NCI-H2107 (cell line): ENCODE data around the gene RHOJ.
"Not testable (repeated sequence)": the region's sequence is repeated elsewhere in the genome, so short reads cannot be mapped to it uniquely, and the experiment has no call there.

Experiments used
- DNase-seq: peaks from one replicate; lab custom pipeline; 2025; lab: John Stamatoyannopoulos, UW

RHOJ gene

DNA sequence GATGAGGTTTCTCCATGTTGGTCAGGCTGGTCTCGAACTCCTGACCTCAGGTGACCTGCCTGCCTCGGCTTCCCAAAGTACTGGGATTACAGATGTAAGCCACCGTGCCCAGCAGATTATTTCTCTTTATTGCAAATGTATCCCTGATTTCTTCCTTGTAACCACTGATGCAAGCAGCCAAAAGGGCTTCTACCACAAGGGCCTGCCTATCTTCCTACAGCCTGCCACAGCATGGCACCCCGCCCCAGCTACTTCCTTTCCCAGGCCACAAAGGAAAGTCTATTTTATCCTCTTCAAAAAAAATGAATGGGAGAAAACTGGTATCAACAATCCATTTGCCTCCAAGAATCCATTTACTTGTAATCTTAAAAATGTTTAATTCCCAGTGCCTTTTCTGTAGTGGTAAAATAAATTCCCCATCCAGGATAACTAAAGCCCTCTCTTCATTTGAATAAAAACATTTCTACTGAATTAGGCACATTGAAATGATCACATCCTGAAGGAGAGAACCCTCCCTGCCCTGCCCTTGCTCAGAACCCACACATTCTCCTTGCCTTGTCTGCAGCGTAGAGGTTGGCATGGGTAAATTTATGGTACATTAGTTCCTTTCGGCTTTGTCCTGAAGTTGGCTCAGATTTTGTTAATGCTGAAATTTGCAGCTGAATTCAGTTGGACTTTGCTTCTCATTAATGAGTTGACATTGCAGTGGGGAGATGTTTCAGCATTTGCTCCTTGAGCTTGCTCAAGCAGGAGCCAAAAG, 95.3 kb downstream of the RHOJ start:
- DNase-seq: no peak

DNA sequence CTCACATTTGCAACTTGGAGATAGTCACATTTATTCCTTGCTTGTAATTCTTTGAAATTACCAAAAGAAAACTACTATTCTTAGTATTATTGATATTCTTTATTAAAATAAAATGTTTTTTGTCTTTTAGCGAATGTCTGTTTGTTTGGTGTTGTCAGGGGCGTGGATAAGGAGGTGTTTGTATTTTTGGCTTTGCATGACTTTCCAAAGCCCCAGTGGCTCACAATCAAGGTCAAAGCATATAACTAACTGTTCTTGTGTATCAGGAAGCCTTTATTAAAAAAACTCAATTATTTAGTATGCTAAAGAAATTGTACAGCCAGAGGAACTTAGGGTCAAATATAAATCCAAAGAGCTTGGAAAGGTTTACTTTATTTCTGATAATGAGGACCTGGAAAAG, 96.6 kb downstream of the RHOJ start:
- no peak for DNase-seq

DNA sequence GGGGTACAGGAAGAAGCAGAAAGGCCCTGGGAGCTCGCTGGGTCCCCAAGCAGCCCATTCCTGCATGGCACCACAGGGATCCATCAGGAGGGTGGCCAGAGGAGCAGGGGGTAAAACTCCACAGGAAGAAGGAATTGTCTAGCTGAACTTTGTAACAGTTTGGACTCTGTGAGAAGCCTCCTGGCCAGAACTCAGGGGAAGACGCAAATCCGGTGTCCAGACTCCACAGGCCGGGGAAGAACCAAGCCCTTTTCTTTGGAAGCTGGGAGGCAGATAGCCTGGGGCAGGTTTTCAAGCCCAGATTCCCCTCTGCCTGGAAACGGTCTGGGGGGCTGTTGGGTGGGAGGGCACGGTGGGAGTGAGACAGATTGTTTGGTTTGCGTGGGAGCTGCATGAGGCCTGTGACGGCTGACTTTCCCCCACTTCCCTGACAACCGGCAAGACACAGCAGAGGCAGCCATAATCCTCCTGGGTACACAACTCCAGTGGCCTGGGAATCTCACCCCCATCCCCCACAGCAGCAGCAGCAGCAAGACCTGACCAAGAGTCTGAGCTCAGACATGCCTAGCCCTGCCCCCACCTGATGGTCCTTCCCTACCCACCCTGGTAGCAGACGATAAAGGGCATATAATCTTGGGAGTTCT, 97.8 kb downstream of the RHOJ start:
- no peak for DNase-seq

GRCh38 chr14:63304429-63304828, 100.2 kb downstream of the RHOJ start:
- DNase-seq: not testable (repeated sequence)

DNA sequence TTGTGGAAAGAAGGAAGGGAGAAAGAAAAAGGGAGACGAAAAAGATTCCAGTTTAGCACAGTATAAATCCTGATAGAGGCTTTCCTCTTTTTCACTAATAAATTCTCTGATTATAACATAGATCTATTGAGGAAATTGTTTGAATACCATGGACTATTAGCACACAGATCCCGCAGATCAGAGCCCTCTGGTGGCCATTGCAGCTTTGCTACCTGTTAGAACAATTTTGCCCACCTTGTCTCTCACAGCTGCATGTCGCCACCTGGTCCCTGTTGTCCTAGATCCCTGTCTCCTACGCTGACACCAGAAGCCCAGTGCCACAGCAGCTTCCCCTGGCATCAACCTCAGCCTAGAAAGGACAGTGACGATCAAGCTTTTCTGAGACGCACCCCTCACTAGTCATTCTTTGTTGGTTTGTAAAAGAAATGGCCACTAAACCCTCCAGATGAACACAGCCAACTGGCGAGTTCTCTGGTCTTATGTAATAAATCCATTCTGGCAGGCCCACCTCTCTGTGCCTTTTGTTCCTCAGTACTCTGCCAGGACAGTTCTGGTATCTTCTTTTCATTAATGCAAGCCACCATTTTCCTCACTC, 104.6 kb downstream of the RHOJ start:
- no peak for DNase-seq

GRCh38 chr14:63318835-63319234, 114.6 kb downstream of the RHOJ start, which contains the start of gene GPHB5:
Gene GPHB5 (minus strand): TSS chr14:63318935. CDS start chr14:63317849, 1,086 bp downstream.
- no peak for DNase-seq

GRCh38 chr14:63322472-63322871, 118.2 kb downstream of the RHOJ start:
- no peak for DNase-seq

GRCh38 chr14:63322897-63323573, 118.8 kb downstream of the RHOJ start:
- DNase-seq: no peak

GRCh38 chr14:63326840-63327239, 122.6 kb downstream of the RHOJ start:
- DNase-seq: no peak

DNA sequence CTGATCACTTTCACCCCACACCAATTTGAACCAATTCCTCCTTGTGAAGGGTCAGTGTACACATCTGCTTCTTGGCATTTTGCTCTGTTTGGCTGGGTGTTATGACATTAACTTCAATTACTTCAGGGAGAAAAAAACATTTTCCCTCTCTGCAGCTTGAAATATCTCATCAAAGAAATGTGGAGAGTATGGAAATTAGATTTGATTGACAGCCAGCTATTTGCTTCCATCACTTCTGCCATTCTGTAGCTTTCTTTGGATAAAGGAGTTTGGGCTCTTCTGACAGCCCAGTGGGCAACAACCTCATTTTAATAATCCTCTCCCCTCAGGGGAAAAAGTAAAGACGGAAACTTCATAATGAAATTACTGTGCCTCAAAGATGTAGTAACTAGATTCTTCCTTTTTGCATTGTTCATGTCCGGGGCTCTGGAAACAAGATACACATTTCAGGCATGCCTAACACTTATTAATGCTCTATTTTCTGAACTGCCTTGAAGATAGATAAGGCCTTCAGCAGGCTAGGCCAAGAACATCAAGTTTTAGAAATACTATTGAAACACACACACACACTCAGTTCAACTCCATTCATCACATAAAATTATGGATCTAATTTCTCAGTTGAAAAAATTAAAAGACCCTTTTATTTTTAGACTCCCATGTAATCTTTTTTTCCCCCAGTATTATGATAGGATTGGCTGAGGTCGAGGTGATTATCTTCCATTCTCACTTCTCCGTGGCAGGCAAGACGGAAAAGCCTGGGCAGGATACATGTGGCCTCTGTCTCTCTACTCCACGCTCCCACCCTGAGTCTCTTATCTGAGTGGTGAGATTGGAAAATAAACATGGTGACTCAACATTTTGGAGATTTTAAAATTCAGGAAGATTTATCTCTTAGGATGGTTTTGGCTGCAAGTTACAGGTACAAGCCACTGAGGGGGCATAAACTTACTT, 124.8 kb downstream of the RHOJ start:
- DNase-seq: no peak

DNA sequence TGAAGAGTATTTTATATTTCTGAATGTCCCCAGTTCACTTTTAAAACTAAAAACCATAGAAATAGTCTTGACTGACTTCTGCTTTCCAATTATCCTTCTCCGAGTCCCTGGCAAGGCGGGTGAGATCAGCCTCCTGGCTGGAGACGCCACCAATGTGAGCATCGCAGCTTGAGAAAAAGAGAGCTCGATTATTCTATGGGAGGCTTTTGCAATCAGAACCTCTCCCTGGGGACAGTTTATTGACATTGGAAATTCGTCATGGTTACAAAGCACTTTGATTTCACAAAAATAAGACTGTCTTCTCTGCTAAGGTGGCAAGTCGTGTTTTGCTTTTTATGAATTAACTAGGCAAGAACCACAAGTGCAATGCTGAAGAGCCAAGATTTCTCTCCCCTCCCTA, 138.1 kb downstream of the RHOJ start:
- DNase-seq: peak; percentile 21
